HG02571 (cell line): Measurements from ENCODE around the gene IL1RL2.

Source experiments
- ATAC-seq: cut with Tn5 transposase; IDR thresholded peaks from one replicate; pipeline ENCODE4 v1.9.1; 2021; ENCODE audit warnings: mild to moderate bottlenecking, moderate library complexity; ENCODE audit not compliant: unreplicated experiment

The IL1RL2 gene

DNA sequence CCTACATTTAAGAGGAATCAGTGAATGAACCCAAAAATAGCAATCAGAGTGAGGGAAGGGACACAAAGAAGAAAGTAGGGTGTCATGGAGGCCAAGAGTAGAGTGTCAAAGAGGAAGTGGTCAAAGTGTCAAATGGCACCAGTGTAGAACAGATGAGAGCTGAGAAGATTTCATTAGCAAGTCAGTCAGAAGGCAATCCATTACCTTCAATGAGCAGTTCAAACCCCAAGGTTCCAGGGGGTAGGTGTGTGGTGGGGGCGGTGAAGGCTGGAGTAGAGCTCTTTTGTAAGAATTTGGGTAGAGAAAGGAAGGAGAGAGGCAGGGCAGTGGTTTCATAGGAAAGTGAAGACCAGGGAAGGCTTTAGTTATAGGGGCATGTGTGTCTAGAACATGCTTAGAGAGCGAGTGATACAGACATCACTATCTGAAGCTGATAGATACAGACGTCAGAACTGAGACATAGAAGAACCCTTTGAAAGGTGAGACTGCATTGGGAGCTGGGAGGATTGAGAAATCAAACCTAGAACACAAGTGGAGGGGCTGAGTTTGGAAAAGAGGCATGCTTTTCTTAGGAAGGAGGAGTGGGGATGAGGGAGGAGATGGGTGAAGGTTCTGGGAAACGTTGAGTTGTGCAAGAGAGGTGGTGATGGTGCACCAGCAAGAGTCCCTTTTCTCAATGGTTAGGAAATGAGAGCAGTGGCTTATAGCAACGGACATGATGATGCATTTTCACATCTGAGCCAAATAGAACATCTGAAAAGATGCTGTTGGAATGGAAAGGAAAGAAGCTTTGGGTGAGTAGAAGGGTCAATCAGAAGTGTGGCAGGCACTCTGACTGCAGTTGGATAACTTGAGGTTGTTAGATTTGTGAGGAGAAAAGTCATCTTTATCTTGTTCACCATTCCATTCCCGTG, 75.7 kb downstream of the IL1RL2 start:
- ATAC-seq, result no peak

DNA sequence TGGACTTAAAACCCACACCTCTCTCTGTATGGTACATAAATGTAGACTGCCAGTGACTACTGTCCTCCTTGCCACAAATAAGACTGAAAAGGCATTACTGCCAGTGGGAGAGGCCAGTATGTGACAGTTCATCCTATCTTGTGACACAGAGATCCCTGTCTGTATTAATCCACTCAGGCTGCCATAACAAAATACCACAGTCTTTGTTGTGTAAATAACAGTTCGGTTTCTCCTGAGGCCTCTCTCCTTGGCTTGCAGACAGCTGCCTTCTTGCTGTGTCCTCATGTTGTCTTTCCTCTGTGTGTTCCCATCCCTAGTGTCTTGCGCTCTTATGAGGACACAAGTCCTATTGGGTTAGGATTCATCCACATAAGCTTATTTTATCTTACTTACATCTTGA, 78.1 kb downstream of the IL1RL2 start:
- no peak for ATAC-seq

DNA sequence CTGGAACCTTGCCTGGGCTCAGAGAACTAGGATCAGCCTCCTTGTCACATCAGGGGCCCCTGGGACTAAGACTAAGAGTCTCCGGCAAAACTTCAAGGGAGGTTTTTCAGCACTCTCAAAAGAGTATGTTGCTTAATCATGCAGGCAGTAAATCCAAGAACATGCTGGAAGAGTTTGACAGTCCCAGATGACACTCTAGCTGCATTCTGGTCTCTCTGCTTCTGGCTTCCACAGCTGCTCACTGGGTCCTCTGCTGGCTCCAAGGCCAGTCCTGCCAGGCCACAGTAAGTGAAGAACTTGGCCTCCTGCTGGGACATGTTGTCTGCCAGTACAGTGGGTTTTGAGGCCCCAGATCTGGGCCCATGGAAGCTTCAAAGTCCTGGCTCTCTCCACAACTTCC, 79.4 kb downstream of the IL1RL2 start:
- ATAC-seq, result no peak

DNA sequence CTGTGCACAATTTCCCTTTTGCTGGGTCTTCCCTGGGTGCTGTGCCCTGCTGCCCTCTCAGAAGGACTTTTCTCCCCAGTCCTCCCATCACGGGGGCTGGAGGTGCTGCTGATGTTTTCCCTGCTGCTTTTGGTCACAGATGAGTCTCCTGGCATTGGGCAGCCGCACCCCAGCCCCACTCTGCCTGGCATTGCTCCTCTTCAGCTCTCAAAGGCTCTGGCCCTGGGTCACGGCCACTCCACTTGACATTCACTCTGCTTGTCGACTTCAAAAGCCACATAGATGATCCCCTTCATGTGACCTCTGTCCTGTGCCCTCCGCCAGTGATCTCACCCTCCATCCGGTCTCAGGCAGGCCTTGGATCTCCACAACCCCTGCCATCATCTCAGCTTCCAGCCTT, 81.0 kb downstream of the IL1RL2 start:
- ATAC-seq, result no peak

DNA sequence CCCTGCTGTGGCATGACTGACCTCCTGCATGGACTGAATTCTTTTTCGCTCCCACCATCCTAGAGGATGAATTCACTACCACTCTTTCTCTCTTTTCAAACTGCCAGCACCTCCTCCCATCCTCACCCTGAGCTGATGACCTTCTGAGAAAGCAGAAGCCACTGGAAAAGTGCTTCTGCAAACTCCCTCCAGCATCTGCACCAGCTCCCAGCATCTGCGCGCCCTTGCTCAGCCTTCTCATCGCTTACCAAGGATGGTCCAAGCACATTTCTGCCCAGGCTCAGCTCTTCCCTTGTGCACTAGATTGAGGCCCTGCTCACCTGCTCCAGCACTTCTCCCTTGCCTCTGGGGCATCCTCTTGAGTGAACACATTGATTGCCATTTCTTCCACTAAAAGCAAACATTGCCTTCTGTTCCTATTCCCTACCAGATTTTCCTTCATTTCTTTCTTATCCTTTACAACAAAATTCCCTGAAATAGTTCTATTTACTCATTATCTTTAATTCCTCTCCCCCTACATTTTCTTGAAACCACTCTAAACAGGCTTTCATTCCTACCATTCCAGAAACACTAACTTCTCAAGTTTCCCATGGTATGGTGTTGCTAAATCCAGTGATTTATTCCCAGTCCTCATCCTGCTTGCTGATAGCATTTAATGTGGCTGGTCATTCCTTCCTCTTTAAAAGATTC, 81.8 kb downstream of the IL1RL2 start:
- ATAC-seq, result no peak

DNA sequence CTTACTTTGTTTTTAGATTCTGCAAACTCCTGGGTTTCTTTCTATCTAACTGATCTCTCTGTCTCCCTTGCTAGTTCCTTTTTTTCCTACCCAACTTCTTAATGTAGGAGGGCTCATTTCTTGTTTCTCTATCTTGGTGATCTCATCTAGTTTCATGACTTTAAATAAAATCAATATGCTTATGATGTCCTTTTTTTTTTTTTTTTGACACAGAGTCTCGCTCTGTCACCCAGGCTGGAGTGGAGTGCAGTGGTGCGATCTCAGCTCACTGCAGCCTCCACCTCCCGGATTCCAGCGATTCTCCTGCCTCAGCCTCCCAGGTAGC, 82.3 kb downstream of the IL1RL2 start:
- ATAC-seq, result no peak

DNA sequence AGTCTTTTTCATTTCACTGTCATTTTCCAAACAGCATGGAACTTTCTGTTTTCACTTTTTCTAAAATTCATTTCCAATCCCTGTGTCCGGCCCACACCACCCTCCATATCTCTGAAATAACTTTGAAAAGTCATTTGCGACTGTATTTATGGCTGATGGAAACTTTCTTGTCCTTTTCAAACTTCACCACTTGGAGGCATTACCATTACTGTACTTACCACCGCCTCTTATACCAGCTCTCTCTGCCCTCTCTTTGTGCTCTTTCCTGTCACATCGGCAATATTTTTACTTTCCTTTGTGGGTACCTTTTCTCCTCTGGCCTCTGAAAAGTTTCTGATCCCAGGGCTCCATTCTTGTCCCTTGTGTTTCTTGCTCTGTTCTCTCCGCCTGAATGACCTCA, 85.0 kb downstream of the IL1RL2 start:
- ATAC-seq, result no peak

DNA sequence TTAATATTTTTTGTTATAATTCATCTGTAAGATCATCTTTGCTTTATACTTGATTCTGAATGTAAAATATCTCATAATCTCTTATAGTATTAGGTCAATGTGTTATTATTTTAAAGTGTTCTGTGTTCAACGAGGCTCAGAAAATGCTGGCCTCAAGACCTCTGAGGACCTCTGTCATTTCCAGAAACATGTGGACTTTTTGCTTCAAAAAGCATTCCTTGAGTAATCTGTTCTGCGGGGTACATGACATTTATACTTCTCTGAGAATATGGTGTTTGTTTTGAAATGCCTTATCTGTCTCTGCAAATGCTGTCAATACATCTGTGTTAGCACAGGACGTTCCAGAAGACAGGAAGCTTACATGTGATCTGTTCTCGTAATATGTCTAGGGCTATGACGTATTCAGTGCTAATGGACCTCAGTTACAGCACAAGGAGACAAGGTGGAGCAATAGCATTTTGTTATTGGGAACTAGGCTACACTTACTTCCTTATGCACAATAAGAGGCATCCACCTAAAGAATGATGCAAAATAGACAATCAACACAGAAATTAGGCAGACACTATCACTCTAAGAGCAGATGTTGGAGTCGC, 86.9 kb downstream of the IL1RL2 start:
- no peak for ATAC-seq

DNA sequence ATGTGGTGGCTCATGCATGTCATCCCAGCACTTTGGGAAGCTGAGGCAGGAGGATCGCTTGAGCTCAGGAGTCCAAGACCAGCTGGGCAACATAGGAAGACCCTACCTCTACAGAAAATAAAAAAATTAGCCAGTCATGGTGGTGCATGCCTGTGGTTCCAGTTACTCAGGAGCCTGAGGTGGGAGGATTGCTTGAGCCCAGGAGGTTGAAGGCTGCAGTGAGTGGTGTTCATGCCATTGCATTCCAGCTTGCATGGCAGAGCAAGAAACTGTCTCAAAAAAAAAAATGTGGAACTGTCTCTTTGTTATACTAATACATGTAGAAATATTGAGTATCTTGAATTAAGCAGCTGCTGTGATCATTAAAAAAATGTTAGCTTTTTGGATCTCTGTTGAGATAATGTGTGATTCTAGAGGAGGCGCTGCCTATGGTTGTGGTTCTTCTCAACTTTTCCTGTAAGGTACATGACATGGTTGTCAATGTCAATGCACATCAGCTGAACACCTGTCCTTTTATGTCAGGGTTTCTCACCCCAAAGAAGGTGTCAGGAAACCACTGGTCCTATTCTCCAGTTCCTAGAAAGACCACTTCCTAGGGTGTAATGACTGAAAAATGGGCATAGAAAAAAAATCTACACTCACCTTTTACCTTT, 89.9 kb downstream of the IL1RL2 start:
- ATAC-seq, result no peak

DNA sequence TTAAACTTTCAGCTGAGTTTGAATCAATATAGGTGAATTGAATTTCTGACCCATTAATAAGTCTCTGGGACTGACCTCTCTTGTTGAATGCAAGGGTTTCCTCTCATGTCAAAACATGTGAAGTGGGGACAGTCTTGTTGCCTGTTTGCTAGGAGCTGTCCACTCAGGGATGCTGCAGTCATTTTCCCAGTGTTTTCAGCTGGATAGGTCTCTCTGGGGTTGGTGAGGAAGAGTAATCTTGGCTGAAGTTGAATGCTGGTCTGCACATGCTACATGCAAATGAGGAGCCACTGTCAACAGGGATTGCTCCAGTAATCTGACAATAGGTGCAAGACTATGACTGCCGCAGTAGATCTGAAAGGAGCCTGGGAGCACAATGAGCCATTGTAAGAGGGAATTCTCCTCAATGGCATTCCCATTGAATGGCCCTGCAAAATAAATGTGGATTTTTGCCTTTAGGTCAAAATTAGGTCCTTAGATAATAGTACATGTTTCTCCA, 90.4 kb downstream of the IL1RL2 start:
- no peak for ATAC-seq

DNA sequence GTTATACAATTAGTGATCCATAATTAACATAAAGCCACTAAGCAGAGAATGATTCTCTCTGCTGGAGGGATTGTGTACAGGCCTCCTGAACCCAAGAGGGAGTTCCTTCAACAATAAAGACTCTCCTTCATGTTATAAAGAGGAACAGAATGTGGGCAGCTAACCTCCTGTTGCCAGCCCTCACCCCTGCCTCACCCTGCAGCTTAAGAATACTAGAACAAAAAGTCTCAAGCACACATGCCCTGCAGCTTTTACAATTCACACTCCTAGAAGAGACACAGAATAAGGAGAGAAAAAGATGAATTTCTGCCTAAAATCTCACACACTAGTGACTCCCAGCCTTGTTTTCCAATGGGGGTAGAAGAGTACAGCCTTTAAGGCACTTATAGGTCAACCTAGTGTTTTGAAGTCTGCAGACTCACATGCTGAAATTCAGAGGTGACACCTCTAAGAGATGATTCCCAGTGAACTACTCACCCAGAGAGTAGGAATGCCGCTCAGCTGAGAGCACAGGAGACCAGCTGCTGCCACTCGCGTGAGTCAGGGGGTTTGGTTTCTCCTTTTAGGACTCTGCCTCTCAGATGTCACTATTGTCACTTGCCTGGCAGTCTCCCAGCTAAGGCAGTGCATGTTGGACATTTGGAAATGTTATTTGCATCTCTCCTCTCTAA, 92.0 kb downstream of the IL1RL2 start:
- ATAC-seq, result no peak

DNA sequence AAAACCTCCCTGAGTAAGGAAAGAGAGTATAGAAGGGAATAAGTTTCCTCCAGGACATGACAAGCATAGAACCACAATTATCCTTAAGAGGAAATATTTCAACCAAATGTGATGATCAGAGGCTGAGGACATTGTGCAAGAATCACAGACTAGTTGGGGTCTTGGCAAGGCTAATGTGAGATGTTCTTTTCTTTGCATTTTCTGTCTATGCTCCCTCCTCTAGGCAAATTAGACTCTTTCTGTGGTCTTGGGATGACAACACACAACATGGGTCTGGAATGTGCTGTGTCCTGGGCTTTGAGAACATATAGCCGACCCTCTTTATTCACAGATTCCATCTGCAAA, 92.5 kb downstream of the IL1RL2 start:
- ATAC-seq, result no peak

DNA sequence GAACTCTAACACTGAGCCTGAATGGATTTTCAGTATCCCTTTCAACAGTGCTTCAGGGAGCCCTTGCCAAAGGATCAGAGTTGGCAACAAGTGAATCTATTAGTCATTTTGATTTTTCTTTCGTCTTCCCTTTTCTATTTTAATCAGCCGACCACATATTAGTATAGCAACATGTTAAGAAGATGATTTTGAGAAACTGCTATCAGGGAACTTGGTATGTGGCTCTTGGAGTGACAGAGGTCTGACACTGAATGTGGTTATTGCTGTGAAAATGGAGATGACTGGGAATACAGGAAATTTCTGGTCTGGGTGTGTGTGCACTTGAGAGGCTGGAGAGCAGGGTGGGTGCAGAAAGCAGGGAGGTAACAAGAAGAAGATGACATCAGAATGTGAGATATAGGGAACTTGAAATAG, 95.9 kb downstream of the IL1RL2 start:
- ATAC-seq, result no peak

DNA sequence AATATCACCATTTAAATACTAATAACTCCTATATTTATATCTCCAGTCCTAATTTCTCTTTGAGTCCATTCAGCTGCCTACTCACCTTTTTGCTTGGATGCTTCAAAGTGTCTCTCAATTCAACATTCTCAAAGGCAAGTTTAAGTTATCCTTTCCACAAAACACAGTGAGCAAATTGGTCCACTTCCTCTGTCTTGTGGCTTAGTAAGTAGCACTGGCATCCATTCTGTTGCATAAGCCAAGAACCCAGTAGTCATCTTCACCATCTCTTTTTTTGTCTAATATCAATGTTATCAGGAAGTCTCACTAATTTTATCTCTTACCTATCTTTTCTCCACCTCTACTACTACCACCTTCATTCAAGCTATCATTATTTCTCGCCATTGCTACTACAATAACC, 97.2 kb downstream of the IL1RL2 start:
- no peak for ATAC-seq

DNA sequence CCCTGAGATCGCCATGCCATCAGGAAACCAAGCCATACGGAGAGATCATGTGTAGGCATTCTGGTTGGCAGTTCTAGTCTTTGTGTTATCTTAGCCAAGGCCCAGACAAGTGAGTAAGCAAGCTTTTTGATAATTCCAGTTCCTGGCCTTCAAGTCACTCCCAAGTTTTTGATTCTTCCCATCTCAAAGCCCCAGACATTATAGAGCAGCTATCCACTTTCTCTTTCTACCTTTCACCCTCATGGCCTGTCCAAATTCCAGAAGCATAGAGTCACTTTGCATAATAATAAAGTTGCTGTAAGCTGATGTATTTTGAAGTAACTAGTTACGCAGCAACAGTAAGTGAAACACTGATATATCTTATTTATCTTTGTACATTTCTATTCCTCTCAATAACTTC, 97.8 kb downstream of the IL1RL2 start:
- no peak for ATAC-seq

DNA sequence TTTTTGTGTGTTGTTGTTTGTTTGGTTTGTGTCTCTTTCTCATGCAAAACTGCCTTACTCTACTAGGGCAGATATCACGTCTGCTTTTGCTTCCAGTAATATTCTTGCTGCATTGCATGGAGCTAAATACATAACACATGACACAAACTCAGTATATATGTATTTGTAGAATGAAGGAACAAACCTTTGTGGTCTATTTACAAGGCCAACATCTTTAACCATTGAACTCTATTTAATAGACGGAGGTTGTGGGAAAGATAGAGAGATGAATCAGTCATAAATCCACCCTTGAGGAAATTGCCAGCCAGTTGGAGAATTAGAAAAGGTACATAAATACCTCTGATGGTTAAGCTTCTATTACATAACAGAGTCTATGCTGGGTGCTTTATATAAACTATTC, 98.5 kb downstream of the IL1RL2 start:
- ATAC-seq, result no peak

DNA sequence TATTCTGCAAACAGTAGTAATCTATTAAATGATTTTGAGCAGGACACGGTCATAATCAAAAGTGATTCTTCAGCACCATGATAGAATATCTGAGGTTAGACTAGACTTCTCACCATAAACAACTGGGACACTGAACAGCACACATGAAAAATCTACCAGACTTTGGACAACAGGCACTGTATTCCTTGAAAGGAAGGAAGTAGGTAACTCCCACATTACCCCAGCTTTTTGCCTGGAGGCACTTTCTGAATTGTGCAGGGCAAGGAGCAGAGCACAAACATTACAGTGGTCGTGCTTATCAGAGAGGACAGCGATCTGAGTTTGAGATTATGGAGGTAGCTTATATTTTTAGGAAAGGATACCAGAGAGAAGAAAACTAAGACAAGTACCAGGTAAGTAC, 99.2 kb downstream of the IL1RL2 start:
- ATAC-seq, result no peak

DNA sequence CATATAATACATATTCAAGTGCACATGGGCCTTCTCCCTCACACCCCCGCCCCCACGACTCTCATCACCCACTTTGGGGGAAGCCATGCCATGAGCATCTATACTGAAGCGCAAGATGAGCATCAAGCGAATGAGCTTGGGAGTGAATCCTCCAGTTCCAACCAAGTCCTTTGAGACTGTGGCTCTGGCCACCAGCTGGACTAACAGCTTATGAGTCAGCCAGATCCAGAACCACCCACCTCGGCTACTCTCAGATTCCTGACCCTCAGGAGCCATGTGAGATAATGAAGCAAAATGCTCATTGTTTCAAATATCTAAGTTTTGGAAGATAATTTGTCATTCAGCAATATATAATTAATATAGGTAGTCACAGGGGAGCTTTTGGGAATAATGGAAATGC, 102.3 kb downstream of the IL1RL2 start:
- ATAC-seq, result no peak
